ENCODE data around the gene SEPTIN11. TPM values are rescaled to one million over a fixed set of nuclear protein-coding genes. Genes with fewer than 3 reads are reported as not detected.

SEPTIN11 gene
- total RNA-seq, 1 donor from 2014 or later = 139 TPM

DNA sequence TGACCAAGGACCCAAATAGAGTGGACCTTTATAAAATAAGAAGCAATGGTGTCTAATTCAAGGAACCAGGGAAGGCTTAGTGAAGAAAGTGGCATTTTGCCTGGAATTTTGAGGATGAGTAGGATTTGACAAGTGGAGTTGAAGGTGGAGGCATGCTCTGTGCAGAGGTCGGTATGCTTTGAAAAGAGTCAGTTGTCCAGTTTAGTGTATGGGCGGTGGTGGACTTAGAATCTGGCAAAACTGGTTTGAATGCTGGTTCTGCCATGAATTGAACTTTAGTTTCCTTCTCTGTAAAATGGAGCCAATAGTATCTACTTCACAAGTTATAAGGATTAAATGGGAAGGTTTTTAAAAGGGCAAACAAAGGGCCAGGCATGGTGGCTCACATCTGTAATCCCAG is 29.7 kb downstream of the SEPTIN11 start:
- no peak for DNase-seq (ENCODE audit: low spot score)

DNA sequence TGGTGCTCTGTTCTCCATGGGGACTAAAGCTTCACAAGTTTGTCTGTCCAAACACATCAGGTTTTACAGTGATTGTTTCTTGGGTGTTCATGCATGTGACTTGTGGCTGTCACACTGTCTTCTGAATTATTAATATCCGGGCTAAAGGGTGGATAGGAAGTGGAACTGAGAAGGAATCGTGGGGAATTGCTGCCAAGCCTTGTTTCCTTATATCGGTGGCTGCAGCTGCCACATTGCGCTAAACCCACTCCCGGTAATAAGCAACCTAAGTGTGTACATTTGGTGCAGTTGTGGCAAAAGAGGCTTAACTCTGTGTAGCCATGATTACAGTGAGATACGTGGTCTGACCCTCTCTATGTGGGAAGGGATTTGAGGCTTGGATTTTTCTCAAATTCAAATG is 30.7 kb downstream of the SEPTIN11 start:
- DNase-seq (ENCODE audit: low spot score) = no peak

- DNase-seq (ENCODE audit: low spot score) = no peak
Observed at GRCh38 chr4:76981644-76982043, 32.1 kb downstream of the SEPTIN11 start.

DNA sequence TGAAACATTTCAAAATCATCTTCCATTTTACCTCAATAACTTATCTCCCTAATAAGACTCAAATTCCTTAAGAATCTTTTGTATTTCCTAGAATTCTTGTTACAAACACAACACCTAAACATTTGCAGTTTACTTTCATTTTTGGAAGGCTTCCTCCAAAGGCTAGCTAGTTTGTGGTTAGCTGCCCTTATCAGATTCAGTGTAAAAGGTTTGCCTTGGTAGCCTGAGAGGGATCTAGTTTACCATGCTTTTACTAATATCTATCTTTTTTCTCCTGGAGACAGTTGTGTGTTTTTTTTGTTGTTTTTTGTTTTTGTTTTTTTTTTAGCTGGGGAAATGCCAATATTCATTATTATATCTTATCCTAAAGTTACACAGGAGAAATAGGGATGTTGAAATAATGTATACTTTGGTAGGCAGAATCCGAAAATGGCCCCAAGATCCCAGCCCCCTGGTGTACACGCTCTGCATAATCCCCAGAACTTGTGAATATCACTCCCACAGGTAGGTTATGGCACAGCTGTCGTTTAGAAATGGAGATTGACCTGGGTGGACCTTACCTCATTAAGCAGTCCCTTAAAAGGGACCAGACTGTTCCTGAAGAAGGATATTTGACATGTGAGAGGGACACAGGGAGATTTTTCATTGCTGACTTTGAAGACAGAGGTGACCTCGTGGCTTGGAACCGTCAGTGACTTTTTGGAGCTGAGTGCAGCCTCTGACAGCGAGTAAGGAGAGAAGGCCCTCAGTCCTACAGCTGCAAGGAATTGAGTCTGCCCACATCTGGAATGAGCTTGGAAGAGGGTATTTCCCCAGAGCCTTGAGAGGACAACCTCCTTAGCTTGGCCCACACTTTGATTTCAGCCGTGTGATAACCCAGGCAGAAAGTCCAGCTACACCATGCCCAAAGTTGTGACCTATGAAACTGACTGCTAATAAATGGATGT is 33.4 kb downstream of the SEPTIN11 start:
- DNase-seq (ENCODE audit: low spot score) = no peak

- DNase-seq (ENCODE audit: low spot score) = no peak
Observed at GRCh38 chr4:76984127-76984526, 34.6 kb downstream of the SEPTIN11 start.

DNA sequence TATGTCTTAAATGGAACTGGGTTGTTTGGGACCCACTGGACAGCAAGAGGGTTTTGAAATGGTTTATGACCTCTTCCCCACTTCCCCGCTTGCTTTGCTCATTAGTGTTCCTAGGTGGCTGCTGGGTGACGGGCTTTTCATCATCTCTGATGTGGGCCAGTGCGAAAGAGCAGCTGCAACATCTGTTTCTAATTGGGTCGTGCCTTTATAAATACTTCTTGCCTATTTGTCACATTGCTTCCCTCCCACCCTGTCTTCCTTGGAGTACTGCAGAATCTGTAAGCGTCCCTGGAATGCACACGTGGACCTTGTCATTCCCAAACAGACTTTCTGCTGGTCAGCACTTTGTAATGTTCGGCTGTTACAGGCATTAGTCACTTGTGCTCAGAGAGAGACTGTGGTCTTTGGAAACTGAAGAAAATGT is 35.2 kb downstream of the SEPTIN11 start:
- peak; percentile 51 for DNase-seq (ENCODE audit: low spot score)

DNA sequence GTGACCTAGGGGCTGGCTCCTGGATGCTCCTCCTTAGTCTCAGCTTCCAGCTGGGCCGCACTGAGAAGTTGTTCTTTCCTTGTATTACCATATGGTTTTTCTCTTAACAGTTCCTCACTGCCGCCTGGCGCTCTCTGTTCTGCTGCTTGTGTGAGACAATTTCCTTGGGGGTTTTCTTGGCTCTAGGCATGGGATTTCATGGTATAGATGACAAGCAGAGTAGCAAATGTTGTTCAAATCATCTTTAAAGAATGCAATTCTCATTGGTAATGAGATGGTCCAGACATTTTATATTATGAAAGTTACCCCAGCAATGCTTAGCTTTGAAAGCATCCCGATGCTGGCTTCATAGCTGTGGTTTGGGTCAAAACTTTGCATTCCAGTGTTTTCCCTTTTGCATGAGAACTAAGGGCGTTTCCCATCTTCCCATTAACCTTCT is 37.6 kb downstream of the SEPTIN11 start:
- DNase-seq (ENCODE audit: low spot score) = no peak

GRCh38 chr4:76987685-76988084 is 38.1 kb downstream of the SEPTIN11 start:
- no peak for DNase-seq (ENCODE audit: low spot score)

DNA sequence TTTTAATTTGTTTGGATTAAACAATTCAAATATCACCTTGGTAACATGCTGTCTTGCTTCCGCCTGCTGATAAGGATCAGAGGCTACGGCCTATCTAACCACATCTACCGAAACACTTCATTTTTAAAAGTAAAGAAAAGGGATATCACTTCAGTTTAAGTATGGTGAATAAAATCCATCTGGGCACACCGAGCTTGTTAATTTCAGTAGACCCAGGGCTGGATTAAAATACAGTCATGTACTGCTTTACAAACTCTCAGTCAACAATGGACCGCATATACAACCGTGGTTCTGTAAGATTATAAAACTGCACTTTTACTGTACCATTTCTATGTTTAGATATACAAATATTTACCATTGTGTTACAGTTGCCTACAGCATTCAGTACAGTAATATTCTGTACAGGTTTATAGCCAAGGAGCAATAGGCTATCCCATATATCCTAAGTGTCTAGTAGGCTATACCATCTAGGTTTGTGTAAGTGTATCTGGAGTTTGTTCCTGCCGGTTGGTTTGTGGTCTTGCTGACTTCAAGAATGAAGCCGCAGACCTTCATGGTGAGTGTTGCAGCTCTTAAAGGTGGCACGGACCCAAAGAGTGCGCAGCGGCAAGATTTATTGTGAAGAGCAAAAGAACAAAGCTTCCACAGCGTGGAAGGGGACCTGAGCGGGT is 40.0 kb downstream of the SEPTIN11 start:
- DNase-seq (ENCODE audit: low spot score) = no peak

GRCh38 chr4:76990288-76991080 is 40.9 kb downstream of the SEPTIN11 start:
- DNase-seq (ENCODE audit: low spot score) = no peak

GRCh38 chr4:76991161-76991660 is 41.7 kb downstream of the SEPTIN11 start:
- DNase-seq (ENCODE audit: low spot score) = no peak

DNA sequence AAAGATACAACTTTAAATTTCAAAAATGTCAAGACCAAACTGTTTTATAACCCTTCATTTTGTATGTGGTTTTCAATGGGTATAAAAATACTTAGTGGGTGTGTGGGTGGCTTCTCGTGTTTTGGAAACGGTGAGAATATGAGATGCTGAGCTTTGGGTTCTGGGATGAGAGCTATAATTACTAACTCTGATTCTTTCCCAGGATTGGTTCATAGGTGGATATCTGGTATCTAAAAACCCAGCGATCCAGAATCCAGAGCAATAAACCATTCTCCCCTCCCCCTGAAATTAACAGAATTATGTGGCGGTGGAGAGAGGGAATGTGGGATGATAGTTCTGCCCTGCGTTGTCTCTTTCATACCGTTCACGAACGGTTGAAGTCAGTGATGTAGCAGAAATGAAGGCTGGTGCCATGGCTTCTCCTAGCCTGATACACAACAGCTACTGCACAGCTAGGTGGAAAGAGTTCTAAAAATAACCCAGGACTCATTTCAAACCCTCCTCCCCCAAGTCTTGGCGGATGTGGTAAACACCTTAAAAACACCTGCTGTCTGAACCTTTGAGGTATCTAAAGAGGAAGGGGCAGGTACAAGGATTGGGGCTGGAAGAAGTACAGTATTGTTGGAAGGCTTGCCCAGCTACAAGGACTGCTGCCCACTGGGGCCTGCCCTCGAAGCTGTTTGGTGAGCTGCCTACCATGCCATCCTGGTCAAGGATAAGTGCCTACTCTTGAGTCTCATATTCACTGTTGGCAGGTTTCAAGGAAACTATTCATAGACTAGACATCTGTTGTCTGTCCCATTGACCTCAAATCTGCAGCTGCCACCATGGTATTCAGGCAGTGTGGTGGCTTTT is 44.5 kb downstream of the SEPTIN11 start:
- DNase-seq (ENCODE audit: low spot score) = no peak

DNA sequence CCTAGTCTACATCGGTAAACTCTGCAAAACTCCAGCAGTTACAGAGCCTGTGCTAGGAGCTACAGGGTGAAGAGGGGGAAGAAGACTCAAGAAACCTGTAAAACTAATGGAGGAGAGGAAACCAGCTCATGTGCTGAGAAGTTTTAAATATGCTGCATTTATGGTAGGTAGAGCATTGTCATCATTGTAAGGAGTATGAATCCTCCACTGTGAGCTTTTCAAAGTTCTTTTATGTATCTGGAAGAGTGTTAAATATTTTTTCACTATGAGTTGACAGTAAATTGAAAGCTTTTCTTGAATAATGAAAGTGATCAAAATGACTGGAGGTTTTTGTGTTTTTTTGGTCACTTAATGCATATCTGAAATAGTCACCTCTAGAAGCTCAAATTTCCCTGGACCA is 46.2 kb downstream of the SEPTIN11 start:
- no peak for DNase-seq (ENCODE audit: low spot score)

DNA sequence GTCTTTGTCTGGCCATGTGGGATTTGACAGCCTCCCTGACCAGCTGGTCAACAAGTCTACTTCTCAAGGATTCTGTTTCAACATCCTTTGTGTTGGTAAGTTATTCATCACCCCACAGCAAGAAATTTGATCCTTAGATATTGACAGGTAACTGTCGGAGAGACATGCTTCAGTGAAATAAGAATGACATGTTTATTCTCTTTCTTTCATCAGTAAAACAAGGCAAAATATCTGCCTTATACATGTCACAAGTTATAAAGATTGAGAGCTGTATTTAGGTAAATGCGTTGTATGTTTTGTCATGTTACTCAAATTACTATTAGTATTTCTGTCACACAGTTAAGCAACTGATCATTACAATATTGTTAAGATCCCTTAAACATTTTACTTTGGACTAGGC is 46.9 kb downstream of the SEPTIN11 start:
- no peak for DNase-seq (ENCODE audit: low spot score)

- no peak for DNase-seq (ENCODE audit: low spot score)
Observed at GRCh38 chr4:76997077-76997476, 47.5 kb downstream of the SEPTIN11 start.

- DNase-seq (ENCODE audit: low spot score) = no peak
Observed at GRCh38 chr4:76997532-76997931, 48.0 kb downstream of the SEPTIN11 start.

DNA sequence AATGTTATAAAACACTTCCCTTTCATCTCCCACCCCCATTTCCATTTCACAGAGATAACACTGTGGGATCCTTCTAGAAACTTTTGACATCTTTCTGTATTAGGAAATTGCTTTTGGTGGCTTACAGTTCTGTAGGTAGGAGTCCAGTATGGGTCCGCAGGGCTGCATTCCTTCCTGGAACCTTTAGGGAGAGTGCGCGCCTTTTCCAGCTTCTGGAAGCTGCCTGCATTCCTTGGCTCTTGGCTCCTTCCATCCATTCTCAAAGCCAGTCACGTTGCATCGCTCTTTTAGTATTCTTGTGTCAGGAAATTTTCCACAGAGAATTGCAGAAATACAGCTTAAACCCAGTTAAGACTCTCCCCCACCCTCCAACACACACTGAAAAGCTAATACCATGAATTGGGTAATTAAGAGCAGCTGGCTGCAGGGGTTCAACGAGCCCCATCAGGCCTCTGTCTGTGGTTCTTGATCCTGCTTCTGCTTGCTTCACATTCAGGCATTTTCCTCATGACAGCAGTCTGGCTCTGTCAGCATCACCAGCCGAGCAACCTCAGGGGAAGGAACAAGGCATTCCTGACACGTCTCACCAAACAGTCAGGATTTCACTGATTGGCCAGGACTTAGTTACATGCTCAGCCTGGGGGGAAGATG is 48.8 kb downstream of the SEPTIN11 start:
- no peak for DNase-seq (ENCODE audit: low spot score)

All from ureter (tissue), 1 donor.